SH-SY5Y (cell line): ENCODE data around the gene USH2A.

Source experiments
- GATA2 ChIP-seq: IDR thresholded peaks from 2 replicates; pipeline ENCODE4 v1.6.1; 2011; ENCODE audit warnings: mild to moderate bottlenecking, low read depth, low read length
- GATA3 ChIP-seq: IDR thresholded peaks from 2 replicates; pipeline ENCODE4 v1.6.1; 2011; ENCODE audit warnings: low read depth, mild to moderate bottlenecking, low read length, moderate library complexity

GRCh38 chr1:215601276-215601675 is 822.0 kb downstream of the USH2A start:
- no peak for TF ChIP-seq GATA3
- TF ChIP-seq GATA2 = no peak
